SK-N-DZ (cell line): ENCODE measurements around the gene CALY. TPM values are rescaled to one million over a fixed set of nuclear protein-coding genes. Genes with fewer than 3 reads are reported as not detected.
"Not testable (repeated sequence)": the region's sequence is repeated elsewhere in the genome, so short reads cannot be mapped to it uniquely, and the experiment has no call there.

Experiments used
- DNase-seq: peaks from one replicate; pipeline ENCODE4 v3.0.0-alpha.2; 2015; ENCODE audit warnings: low spot score
- polyA plus RNA-seq, 2 experiments: library from polyadenylated mRNA; depleted of rRNA; stranded (reverse); fragments of >200 nt; gene quantifications; 2 replicates each; pipeline ENCODE4 v1.2.3, GENCODE V29; 2014

The CALY gene
- 23.7 and 70.7 TPM in 2 replicates for polyA plus RNA-seq (2014; cell fraction: cytosol; rRNA removed)
- polyA plus RNA-seq (2014; cell fraction: nucleus; rRNA removed), result 24.2 and 37.3 TPM in 2 replicates

GRCh38 chr10:133336577-133337369 lies at the start of gene CALY:
CALY (minus strand) TSS chr10:133336896; CDS start chr10:133328989, 7,907 bp downstream.
- DNase-seq, result peak; percentile 81

- DNase-seq, result no peak
These were observed 48.5 kb upstream of the CALY start for GRCh38 chr10:133385214-133385613.

- no peak for DNase-seq
These were observed 47.4 kb upstream of the CALY start for GRCh38 chr10:133384071-133384470.

GRCh38 chr10:133383551-133383950 lies 46.9 kb upstream of the CALY start:
- DNase-seq, result no peak

- no peak for DNase-seq
These were observed 44.3 kb upstream of the CALY start for GRCh38 chr10:133381036-133381435.

GRCh38 chr10:133379801-133380666 lies 43.3 kb upstream of the CALY start:
- no peak for DNase-seq

GRCh38 chr10:133379152-133379800 lies 42.6 kb upstream of the CALY start, which contains the start of gene PAOX:
PAOX (plus strand) TSS chr10:133379262; CDS start chr10:133379317, 55 bp downstream.
- no peak for DNase-seq

GRCh38 chr10:133378251-133379096 lies 41.8 kb upstream of the CALY start:
- peak; percentile 55 for DNase-seq

GRCh38 chr10:133377818-133378250 lies 41.1 kb upstream of the CALY start:
- no peak for DNase-seq

- no peak for DNase-seq
These were observed 40.5 kb upstream of the CALY start for GRCh38 chr10:133377025-133377817.

GRCh38 chr10:133376183-133376582 lies 39.5 kb upstream of the CALY start:
- DNase-seq, result not testable (repeated sequence)

GRCh38 chr10:133375357-133376115 lies 38.8 kb upstream of the CALY start:
- DNase-seq, result no peak

GRCh38 chr10:133373174-133374090 lies 36.7 kb upstream of the CALY start, which contains the start of gene ECHS1:
ECHS1 (minus strand) TSS chr10:133373354; CDS start chr10:133373333, 21 bp downstream.
- DNase-seq, result peak; percentile 90

- no peak for DNase-seq
These were observed 35.8 kb upstream of the CALY start for GRCh38 chr10:133372507-133372906.

GRCh38 chr10:133370030-133370786 lies 33.5 kb upstream of the CALY start:
- DNase-seq, result no peak

- DNase-seq, result no peak
These were observed 31.5 kb upstream of the CALY start for GRCh38 chr10:133368153-133368552.

- not testable (repeated sequence) for DNase-seq
These were observed 30.8 kb upstream of the CALY start for GRCh38 chr10:133367461-133367860.
